IMR-90 (cell line): ENCODE measurements around the gene STARD8. TPM values are rescaled to one million over a fixed set of nuclear protein-coding genes. Genes with fewer than 3 reads are reported as not detected.

ENCODE experiments used
- ATAC-seq: fragments of 200-7000 bp; cut with Tn5 transposase; 2 replicates; pipeline ENCODE4 v1.9.1; 2020; ENCODE audit warnings: low read depth, mild to moderate bottlenecking, moderate library complexity
- BruUV-seq: library from RNA; stranded (reverse); fragments of 400-500 nt; replicated peaks from 2 replicates; lab custom pipeline; 2021; lab: Mats Ljungman, UMichigan
- CTCF ChIA-PET: fragments of 300-600 bp; formaldehyde crosslinking; extraction: SDS; loops from one replicate; lab custom pipeline; 2021; ENCODE audit warnings: antibody characterized with exemption; lab: Yijun Ruan, JAX
- POLR2A ChIA-PET: fragments of 300-600 bp; sonication (Branson Sonifier 250); formaldehyde crosslinking; loops from one replicate; lab custom pipeline; 2022; ENCODE audit warnings: antibody characterized with exemption; ENCODE audit not compliant: unreplicated experiment; lab: Charles Lee
- DNase-seq: peaks from one replicate; pipeline ENCODE4 v3.0.0; 2013
- H2AFZ ChIP-seq: replicated peaks from 2 replicates; pipeline ENCODE3; 2013; ENCODE audit warnings: low read length, mild to moderate bottlenecking; ENCODE audit not compliant: poor library complexity
- H2AK5ac ChIP-seq: 2 replicates; pipeline ENCODE4 v1.6.1; 2013; ENCODE audit warnings: low read depth, low read length, inconsistent platforms
- H2AK9ac ChIP-seq: replicated peaks from 2 replicates; pipeline ENCODE3; 2013; ENCODE audit warnings: mild to moderate bottlenecking, low read depth, low read length, moderate library complexity; ENCODE audit not compliant: poor library complexity
- H2BK120ac ChIP-seq: 2 replicates; pipeline ENCODE4 v1.6.1; 2013; ENCODE audit warnings: low read depth, low read length, inconsistent platforms
- H2BK15ac ChIP-seq: 3 replicates; pipeline ENCODE4 v1.6.1; 2013; ENCODE audit warnings: low read depth, low read length, inconsistent platforms
- H2BK20ac ChIP-seq: 2 replicates; pipeline ENCODE4 v1.6.1; 2013; ENCODE audit warnings: low read depth, mild to moderate bottlenecking, inconsistent platforms, low read length, moderate library complexity
- H2BK5ac ChIP-seq: 2 replicates; pipeline ENCODE4 v1.6.1; 2013; ENCODE audit warnings: mild to moderate bottlenecking, low read depth, low read length, inconsistent platforms; ENCODE audit not compliant: poor library complexity, severe bottlenecking
- H3K14ac ChIP-seq: replicated peaks from 2 replicates; pipeline ENCODE4 v1.6.1; 2013; ENCODE audit warnings: low read depth, low read length, inconsistent platforms
- H3K18ac ChIP-seq: 2 replicates; pipeline ENCODE4 v1.6.1; 2013; ENCODE audit warnings: low read depth, low read length, control low read depth
- H3K23ac ChIP-seq: 2 replicates; pipeline ENCODE4 v1.6.1; 2013; ENCODE audit warnings: low read depth, low read length, inconsistent platforms
- H3K27ac ChIP-seq: 2 replicates; pipeline ENCODE4 v1.5.1; 2013; ENCODE audit warnings: mild to moderate bottlenecking, control low read depth, low read length; ENCODE audit not compliant: insufficient read depth
- H3K27me3 ChIP-seq: 2 replicates; pipeline ENCODE4 v1.6.1; 2013; ENCODE audit warnings: low read length; ENCODE audit not compliant: control insufficient read depth, insufficient read depth
- H3K36me3 ChIP-seq: 2 replicates; pipeline ENCODE4 v1.6.1; 2013; ENCODE audit warnings: low read length, mixed read lengths; ENCODE audit not compliant: control insufficient read depth, insufficient read depth
- H3K4ac ChIP-seq: 2 replicates; pipeline ENCODE4 v1.6.1; 2013; ENCODE audit warnings: low read depth, low read length, inconsistent platforms
- H3K4me1 ChIP-seq: 2 replicates; pipeline ENCODE4 v1.6.1; 2013; ENCODE audit warnings: low read length, mixed read lengths; ENCODE audit not compliant: control insufficient read depth, insufficient read depth
- H3K4me2 ChIP-seq: 2 replicates; pipeline ENCODE4 v1.6.1; 2013; ENCODE audit warnings: low read depth, mild to moderate bottlenecking, control low read depth, low read length, moderate library complexity
- H3K4me3 ChIP-seq: 2 replicates; pipeline ENCODE4 v1.5.1; 2013; ENCODE audit warnings: low read depth, mild to moderate bottlenecking, control low read depth, low read length, moderate library complexity; ENCODE audit not compliant: insufficient read depth
- H3K56ac ChIP-seq: 2 replicates; pipeline ENCODE4 v1.6.1; 2013; ENCODE audit warnings: low read length, inconsistent platforms; ENCODE audit not compliant: insufficient read depth; ENCODE audit errors: extremely low read depth
- H3K79me1 ChIP-seq, 2 experiments: 2 replicates each; pipeline ENCODE4 v1.6.1; 2013; ENCODE audit warnings: low read length in 2 of 2, inconsistent platforms in 1 of 2, low read depth in 1 of 2
- H3K9ac ChIP-seq: 2 replicates; pipeline ENCODE4 v1.6.1; 2013; ENCODE audit warnings: low read depth, low read length, control low read depth
- H3K9me1 ChIP-seq: 2 replicates; pipeline ENCODE4 v1.6.1; 2013; ENCODE audit warnings: low read length, inconsistent platforms; ENCODE audit not compliant: insufficient read depth
- H3K9me3 ChIP-seq: 2 replicates; pipeline ENCODE4 v1.6.1; 2013; ENCODE audit warnings: low read length; ENCODE audit not compliant: control insufficient read depth, insufficient read depth
- H4K20me1 ChIP-seq: 2 replicates; pipeline ENCODE4 v1.6.1; 2013; ENCODE audit warnings: low read length, inconsistent platforms; ENCODE audit not compliant: insufficient read depth
- H4K5ac ChIP-seq: 2 replicates; pipeline ENCODE4 v1.6.1; 2013; ENCODE audit warnings: mild to moderate bottlenecking, low read depth, low read length, control low read depth
- H4K8ac ChIP-seq, 2 experiments: 2 replicates each; pipeline ENCODE4 v1.6.1; 2013; ENCODE audit warnings: low read depth in 2 of 2, low read length in 2 of 2, control low read depth in 1 of 2, inconsistent platforms in 1 of 2
- H4K91ac ChIP-seq: 2 replicates; pipeline ENCODE4 v1.6.1; 2013; ENCODE audit warnings: low read depth, low read length, inconsistent platforms; ENCODE audit not compliant: insufficient read depth
- FOS ChIP-seq: fragments of 150-350 bp; IDR thresholded peaks from 2 replicates; pipeline ENCODE4 v1.6.1; 2016; ENCODE audit warnings: low read depth, low read length
- MAFK ChIP-seq: IDR thresholded peaks from 2 replicates; pipeline ENCODE4 v1.6.1; 2012; ENCODE audit warnings: low read depth, low read length, improper control_type of control experiment
- MAZ ChIP-seq: IDR thresholded peaks from 2 replicates; pipeline ENCODE4 v1.6.1; 2012; ENCODE audit warnings: low read depth, mild to moderate bottlenecking, low read length, improper control_type of control experiment, moderate library complexity, borderline replicate concordance
- MXI1 ChIP-seq: IDR thresholded peaks from 2 replicates; pipeline ENCODE4 v1.6.1; 2012; ENCODE audit warnings: low read depth, mild to moderate bottlenecking, low read length, moderate library complexity, borderline replicate concordance
- POLR2A ChIP-seq: IDR thresholded peaks from 2 replicates; pipeline ENCODE4 v1.6.1; 2012; ENCODE audit warnings: mild to moderate bottlenecking, low read depth, low read length
- RAD21 ChIP-seq: IDR thresholded peaks from 2 replicates; pipeline ENCODE4 v1.6.1; 2012; ENCODE audit warnings: low read length, improper control_type of control experiment
- RCOR1 ChIP-seq: IDR thresholded peaks from 2 replicates; pipeline ENCODE4 v1.6.1; 2012; ENCODE audit warnings: mild to moderate bottlenecking, low read length, improper control_type of control experiment; ENCODE audit not compliant: insufficient replicate concordance
- SMC3 ChIP-seq: fragments of 150-350 bp; IDR thresholded peaks from 2 replicates; pipeline ENCODE4 v1.6.1; 2016; ENCODE audit warnings: low read depth, mild to moderate bottlenecking, antibody characterized with exemption, low read length, moderate library complexity
- USF2 ChIP-seq: fragments of 150-350 bp; IDR thresholded peaks from 2 replicates; pipeline ENCODE4 v1.6.1; 2017; ENCODE audit warnings: mild to moderate bottlenecking, antibody characterized with exemption, low read length, low read depth
- WGBS, 2 experiments: methylation state at CpG; one replicate each; pipeline versions ENCODE4 v1.1.5 to v1.1.7; 2013; ENCODE audit warnings: missing lambda C conversion rate in 2 of 2; ENCODE audit not compliant: insufficient read length in 1 of 2; ENCODE audit errors: extremely low coverage in 2 of 2; 5-methylcytosine and 5-hydroxymethylcytosine counted together
- dilution Hi-C: fragments of 300-500 bp; cut with HindIII; formaldehyde crosslinking; loops from one replicate; pipeline ENCODE4 v1.14.3; 2018; ENCODE audit warnings: low sequenced_read_pairs; ENCODE audit not compliant: unreplicated experiment
- in situ Hi-C: fragments of 300-500 bp; cut with MboI; formaldehyde crosslinking; loops from 3 replicates; pipeline ENCODE4 v1.14.3; 2019; ENCODE audit warnings: low sequenced_read_pairs, inconsistent platforms, mixed read lengths
- intact Hi-C: fragments of 100-400 bp; cut with micrococcal nuclease; formaldehyde crosslinking; loops from 2 replicates; pipeline ENCODE4 v1.10.0; 2022
- polyA plus RNA-seq, 3 experiments: library from polyadenylated mRNA; depleted of rRNA; stranded (reverse); fragments of >200 nt; gene quantifications; 2 replicates each; pipeline ENCODE4 v1.2.3, GENCODE V29; 2012; ENCODE audit warnings: low replicate concordance in 1 of 3
- total RNA-seq: library from RNA; depleted of rRNA; stranded (reverse); fragments of >200 nt; gene quantifications from 2 replicates; pipeline ENCODE4 v1.2.3, GENCODE V29; 2012

STARD8 gene
- total and polyA plus RNA-seq, 2 of the 4 experiments (the other 2 are of a cell fraction), result 1.6 to 2.3 TPM

- in situ Hi-C loops, result no loop called here
- H3K79me1 ChIP-seq, result no peaks in the 10 kb centered on the region
- no peak overlapping the region for H3K9ac ChIP-seq
- intact Hi-C loops, result no loop called here
- no peaks in the 10 kb centered on the region for H3K9me3 ChIP-seq
- TF ChIP-seq MXI1 (no peak), POLR2A (no peak), FOS (no peak), USF2 (no peak), SMC3 (no peak), MAFK (no peak), MAZ (no peak), RCOR1 (no peak), RAD21 (no peak)
- H3K27ac ChIP-seq, result no peak overlapping the region
- H2BK20ac ChIP-seq, result no peak overlapping the region
- POLR2A ChIA-PET, result no interaction called here
- no peaks in the 10 kb centered on the region for H3K36me3 ChIP-seq
- H3K9me1 ChIP-seq, result no peaks in the 10 kb centered on the region; the same call in 1 of the 2 replicates
- H4K91ac ChIP-seq, result no peak overlapping the region
- CTCF ChIA-PET, result no interaction called here
- H3K4me1 ChIP-seq, result no peaks in the 10 kb centered on the region
- no peak overlapping the region for H3K4me2 ChIP-seq
- H2BK120ac ChIP-seq, result no peak overlapping the region
- ATAC-seq, result no peak
- H4K8ac ChIP-seq, result no peak overlapping the region
- peaks cover 10% of the 10 kb centered on the region; the same call in 1 of the 2 replicates for H3K27me3 ChIP-seq
- H3K4me3 ChIP-seq, result no peak overlapping the region
- no peak overlapping the region for H3K18ac ChIP-seq
- H2BK15ac ChIP-seq, result no peak overlapping the region
- no peak for DNase-seq
- no peak overlapping the region for H4K5ac ChIP-seq
- no peak overlapping the region for H2AK5ac ChIP-seq
- no peaks in the 10 kb centered on the region for H4K20me1 ChIP-seq
- no peak overlapping the region for H2AK9ac ChIP-seq
- no peak overlapping the region for H2BK5ac ChIP-seq
- dilution Hi-C loops, result no loop called here
- WGBS, 2 experiments, result no CpG with 5 or more reads among the region's 6 CpGs
- BruUV-seq, result no TSS peak
- H3K56ac ChIP-seq, result no peak overlapping the region
- no peak overlapping the region for H3K23ac ChIP-seq
- H3K4ac ChIP-seq, result no peak overlapping the region
- no peak overlapping the region for H2AFZ ChIP-seq
- H3K14ac ChIP-seq, result no peak overlapping the region
These were observed 49.0 kb downstream of the STARD8 start for GRCh38 chrX:68696267-68696990.
